Activated CD4-positive, CD25-positive, alpha-beta regulatory T cell treated with anti-CD3 and anti-CD28 coated beads, Interleukin-2, amount 50 U/mL, for 24 hours (primary cell): ENCODE measurements around the gene DNAJC1.

Experiments used
- ATAC-seq, 2 donors: fragments of 150-1000 bp; cut with Tn5 transposase; one replicate each; pipeline ENCODE4 v1.10.0; 2021; ENCODE audit warnings: mild to moderate bottlenecking in 1 of 2, moderate library complexity in 1 of 2

The DNAJC1 gene

DNA sequence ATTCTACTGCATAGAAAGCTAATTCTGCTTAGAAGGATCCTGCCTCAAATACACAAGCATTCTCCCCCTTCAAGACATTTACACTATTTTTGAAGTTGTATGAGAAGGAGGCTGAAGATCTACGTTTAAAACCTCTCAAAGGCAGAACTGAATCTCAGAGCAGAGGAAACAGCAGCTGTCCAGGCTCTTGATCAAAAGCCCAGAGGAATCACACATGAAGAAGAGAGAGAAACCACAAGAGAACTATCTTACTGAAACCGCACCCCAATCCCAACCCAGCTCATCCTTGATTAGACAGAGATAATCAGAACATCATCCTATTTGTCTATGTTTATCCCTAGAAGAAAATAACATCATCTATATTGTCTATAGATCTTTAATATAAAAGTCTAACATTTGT is 2.2 kb upstream of the DNAJC1 start:
- ATAC-seq, result no peak

DNA sequence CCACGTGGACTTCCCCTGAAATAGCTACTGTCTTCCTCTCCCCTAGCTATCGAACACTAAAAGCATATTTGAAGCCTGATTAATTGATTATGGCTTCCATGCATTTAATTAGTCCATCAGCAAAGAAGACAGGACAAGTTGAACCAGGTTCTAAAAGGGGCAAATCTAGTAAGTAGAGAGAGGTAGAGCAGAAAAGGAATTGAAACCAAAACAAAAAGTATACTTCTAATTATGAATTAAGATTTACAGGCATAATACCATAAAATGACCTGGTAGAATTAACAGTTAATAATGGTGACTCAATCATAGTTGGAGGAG is 393 bp upstream of the DNAJC1 start:
- no peak for ATAC-seq

DNA sequence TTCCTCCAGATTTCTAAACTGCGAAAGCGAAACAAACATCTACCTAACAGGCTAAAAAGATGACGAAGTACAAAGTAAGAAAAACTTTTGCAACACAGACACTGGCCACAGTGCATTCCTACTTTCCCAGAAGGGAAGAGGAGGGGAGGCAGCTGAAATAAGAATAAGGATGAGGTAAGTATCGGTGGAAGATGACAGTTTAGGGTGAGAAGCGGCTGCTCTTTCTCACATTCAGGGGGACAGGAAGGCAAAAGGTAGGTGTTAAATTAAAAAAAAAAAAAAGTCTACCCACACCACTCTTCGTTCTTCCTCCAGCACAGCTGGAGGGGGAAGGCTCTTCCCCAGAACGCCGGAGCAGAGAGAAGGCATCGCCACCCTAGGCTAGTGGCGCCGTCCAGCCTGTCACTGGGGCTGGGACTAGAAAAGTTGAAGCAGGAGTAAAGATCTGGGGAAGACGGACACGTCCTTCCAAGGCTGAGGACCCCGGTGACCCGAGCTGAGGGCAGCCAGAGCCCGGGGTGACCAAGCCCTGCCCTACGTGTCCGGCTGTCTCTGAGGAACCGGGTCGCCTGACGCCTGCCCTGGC is 846 bp downstream of the DNAJC1 start:
- ATAC-seq, result no peak

DNA sequence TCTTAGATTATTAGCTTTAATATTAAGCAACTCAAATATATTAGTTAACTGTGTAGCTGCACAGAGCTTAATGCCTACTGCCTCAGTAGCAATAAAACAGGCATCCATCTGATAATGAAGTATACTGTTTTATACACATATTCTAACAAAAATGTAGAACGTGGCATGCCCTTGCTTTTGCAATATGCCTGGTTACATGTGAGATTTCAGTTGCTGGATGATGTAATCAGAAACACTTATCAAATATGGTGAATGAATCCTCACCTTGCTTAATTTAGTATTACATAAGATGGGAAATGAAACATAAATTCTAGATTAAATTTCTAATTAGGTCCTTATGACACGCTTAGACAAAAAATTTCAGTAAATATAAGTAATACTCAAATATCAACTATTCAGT is 8.0 kb downstream of the DNAJC1 start:
- ATAC-seq, result no peak

DNA sequence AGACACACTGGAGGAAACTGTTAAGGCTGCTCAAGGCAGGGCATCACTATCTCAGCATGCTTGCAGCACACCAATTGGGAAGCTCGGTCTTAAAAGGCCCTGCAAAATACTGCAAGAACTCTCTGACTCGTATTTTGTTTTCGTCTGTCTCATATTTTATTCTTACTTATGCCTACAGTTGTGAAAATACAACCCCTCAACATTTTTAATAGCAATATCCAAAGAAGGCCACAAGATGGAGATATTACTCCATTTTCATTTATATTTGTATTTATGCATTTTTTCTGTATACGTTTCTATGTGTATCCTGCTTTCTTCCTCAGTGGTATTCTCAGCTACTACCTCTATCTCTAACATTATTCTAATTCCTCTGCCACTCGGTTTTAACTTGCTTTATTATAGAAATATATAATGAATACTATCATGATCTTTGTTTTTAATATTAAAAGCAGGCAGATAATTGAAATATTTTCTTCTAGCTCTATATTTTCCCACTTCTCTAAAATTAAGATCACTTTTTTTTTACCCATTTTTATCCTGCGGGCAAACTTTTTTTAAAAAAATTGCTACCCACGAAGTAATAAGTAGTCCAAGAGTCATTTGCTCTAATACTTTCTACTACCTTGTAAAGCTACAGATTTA is 10.0 kb downstream of the DNAJC1 start:
- peak in 1 of 2 donors; percentile 9 for ATAC-seq

DNA sequence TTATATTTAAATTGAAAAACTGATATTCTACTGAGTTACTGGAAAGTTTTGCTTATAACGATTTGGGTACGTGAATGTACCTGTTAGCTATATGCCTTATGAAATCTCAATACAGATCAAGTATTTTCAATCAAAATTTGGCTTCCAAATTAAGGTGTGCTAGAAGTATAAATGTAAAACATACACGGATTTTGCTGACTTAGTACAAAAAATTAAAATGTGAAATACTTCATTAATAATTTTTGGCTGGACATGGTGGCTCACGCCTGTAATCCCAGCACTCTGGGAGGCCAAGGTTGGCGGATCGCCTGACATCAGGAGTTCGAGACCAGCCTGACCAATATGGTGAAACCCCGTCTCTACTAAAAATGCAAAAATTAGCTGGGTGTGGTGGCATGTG is 11.7 kb downstream of the DNAJC1 start:
- ATAC-seq, result no peak

DNA sequence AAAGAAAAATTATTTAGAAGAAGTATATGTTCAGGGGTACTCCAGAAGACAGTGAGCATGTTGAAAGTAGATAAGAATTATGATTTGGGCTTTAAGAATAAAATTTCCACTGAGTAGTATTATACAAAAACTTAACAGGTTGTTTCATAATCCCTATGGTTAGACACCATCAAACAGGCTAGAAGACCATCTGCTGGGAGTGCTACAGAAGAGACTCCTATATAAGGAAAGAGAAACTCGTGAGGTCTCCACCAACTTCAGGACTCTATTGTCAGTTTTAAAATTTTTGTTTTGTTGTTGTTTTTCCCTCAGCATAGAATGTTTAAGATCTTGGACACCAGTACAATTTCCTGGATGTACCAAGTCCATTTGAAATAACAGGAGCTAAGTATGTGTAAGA is 13.1 kb downstream of the DNAJC1 start:
- ATAC-seq, result no peak

GRCh38 chr10:21989453-21990154 is 13.9 kb downstream of the DNAJC1 start:
- ATAC-seq, result peak; percentile 35 to 51

- ATAC-seq, result no peak
Observed at GRCh38 chr10:21985541-21985940, 18.0 kb downstream of the DNAJC1 start.

DNA sequence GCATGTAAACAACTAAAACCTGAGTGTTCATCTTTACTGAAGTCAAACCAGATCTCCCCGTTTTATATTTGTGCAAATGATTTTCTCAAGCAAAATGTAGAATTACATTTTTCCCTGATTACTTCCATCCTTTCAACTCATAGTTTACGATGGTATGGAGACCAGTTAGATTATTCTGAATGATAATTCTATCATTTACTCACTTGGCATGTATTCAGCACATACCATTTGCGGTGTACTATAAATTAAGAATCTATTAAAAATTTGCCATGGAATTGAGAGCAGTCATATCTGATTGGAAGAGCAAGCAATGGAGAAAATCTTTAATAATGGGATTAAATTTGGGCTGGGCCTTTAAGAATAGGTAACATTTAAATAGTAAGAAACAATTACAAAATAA is 22.4 kb downstream of the DNAJC1 start:
- no peak for ATAC-seq

DNA sequence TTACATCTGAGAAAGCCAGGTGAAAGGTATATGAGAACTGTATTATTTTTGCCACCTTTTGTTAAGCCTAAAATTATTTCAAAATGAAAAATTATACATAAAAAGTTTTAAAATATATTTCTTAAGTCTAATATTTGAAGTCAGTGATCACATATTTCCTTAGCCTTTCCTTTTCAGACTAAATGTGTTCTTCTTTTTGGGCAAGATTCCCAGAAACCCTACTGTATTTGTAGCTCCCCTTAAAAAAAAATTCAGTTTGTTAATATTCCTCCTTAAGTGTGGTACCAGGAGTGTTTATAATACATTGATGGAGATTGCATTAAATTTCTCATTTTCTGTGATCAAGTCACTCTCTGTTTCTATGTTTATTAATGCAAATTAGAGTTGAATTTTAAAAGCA is 22.8 kb downstream of the DNAJC1 start:
- ATAC-seq, result no peak

GRCh38 chr10:21978191-21978862 is 25.2 kb downstream of the DNAJC1 start:
- ATAC-seq, result no peak

GRCh38 chr10:21976739-21977138 is 26.8 kb downstream of the DNAJC1 start:
- no peak for ATAC-seq

GRCh38 chr10:21976280-21976679 is 27.2 kb downstream of the DNAJC1 start:
- no peak for ATAC-seq

DNA sequence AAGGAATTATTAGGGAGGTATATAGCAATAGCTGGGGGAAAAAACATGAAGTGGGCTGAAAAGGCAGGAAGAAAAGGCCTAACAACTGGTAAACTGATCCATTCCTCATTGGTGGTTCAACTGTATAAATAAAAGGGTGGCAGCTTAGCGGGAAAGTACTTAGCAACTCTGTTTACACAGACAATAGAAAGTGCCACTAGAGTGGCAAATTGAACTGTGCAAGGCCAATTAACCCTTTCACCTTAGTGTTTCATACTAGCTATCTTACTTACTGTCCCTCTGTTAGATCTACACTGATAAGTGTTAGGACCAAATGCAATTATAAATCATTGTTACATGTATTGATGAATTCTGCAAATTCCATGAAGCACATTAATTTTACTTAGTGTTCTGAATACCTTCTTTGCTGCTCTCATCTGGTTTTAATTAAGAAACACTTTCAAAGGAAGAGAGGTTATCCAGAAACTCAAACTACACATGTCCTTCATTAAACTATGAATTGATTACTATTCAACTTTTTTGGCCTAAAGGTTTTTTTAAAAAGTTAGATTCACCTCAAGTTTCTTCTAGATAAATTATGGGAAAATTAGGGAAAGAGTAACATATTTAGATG is 28.0 kb downstream of the DNAJC1 start:
- ATAC-seq, result no peak

GRCh38 chr10:21972584-21972983 is 30.9 kb downstream of the DNAJC1 start:
- ATAC-seq, result peak in 1 of 2 donors; percentile 20

DNA sequence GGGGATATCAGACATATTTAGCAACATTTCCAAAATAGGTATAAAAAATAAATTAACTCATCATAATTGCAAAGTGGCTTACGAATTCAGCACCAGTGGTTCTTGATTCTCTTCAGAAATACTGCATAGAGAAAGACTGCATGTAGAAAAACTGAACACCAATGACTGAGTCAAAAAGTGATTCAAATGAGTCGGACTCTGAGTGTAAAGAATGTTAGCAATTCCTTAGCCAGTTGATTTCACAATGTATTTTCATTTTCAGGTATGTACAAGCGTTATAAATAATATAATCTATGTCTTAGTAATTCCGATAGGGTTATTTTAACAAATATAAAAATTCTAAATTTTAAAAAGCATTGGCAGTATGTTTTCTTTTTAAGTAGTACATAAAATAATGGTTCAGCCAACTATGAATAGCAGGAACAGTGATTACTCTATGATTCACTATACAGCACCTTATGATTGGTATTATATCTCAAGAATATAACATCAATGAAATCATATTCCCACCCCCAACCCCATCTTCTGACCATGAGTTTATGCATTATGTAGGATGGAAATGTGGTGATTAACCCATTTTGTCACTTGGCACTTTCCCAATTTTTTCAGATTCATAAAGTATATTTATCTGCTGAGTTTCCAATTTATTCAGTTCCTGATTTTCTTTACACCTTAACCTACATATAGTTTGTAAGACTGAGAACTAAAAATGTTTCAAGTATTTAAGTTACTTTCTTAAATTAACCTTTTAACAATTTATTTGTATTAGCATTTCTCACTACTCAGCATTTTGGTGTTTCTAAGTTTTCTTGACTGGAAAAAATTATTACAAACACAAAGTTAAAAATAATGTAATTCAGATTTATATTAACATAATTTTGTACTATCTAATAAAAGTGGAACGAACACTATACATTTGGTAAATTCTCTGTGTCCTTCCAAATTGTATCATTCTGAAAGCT is 33.9 kb downstream of the DNAJC1 start:
- ATAC-seq, result peak; percentile 28 to 36

- no peak for ATAC-seq
Observed at GRCh38 chr10:21964983-21965665, 38.4 kb downstream of the DNAJC1 start.

DNA sequence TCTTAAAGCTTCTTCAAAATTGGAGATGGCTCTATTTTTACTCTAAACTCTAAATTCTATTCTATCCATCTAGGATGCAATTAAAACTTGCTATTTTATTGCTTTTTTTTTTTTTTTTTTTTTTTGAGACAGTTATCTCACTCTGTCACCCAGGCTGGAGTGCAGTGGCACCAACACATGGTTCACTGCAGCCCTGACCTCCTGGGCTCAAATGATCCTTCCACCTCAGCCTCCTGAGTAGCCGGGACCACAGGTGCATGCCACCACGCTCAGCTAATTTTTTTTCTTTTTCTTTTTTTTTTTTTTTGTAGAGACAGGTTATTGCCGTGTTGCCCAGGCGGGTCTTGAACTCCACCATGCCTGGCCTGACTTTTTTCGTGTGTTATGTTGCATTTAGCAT is 41.2 kb downstream of the DNAJC1 start:
- ATAC-seq, result no peak

GRCh38 chr10:21961847-21962246 is 41.7 kb downstream of the DNAJC1 start:
- ATAC-seq, result peak in 1 of 2 donors; percentile 28

GRCh38 chr10:21959998-21960397 is 43.5 kb downstream of the DNAJC1 start:
- no peak for ATAC-seq

DNA sequence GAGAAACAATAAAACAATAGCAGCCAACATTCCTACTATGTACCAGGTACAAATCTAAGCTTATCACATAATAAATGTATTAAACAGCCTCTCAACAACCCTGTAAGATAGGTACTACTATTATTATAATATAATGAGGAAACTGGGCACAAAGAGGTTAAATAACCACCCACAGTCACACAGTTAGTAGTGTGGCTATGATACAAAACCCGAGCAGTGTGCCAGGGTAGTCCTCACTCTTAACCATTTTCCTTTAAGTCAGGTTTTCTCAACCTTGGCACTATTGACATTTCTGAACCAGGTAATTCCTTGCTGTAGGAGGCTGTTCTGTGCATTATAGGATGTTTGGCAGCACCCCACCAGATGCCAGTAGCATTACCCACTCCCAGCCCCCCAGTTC is 48.8 kb downstream of the DNAJC1 start:
- no peak for ATAC-seq
